Stimulated activated CD8-positive, alpha-beta memory T cell treated with anti-CD3 and anti-CD28 coated beads, Interleukin-4, amount 100 ng/mL, for 4 hours (primary cell): ENCODE results near the gene L1CAM.

ENCODE experiments used
- DNase-seq, 2 donors: peaks; one replicate each; pipeline ENCODE4 v3.0.0-alpha.2; 2020; ENCODE audit warnings: low read depth in 2 of 2, low spot score in 1 of 2

Gene L1CAM

DNA sequence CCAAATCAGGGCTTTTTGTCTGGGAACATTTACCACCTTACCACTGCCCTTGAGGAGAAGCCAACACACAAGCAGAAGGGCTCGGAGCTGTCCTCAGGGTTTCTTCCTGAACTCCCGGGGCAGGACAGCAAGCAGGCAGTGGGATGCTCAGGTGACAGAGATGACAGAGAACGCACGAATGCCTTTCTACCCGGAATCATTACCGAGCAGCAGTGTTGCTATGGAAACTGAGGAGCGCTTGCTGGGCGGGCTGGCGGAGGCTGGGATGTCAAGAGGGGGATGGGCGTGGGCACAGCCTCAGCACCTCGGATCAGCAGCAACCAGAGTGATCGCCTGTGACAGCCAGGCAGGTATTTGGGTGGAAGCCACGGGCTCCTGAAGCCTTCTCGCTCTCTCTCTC is 73.8 kb downstream of the L1CAM start:
- DNase-seq = no peak
